Fibroblast of villous mesenchyme (primary cell): ENCODE measurements around the gene NOM1. TPM values are rescaled to one million over a fixed set of nuclear protein-coding genes. Genes with fewer than 3 reads are reported as not detected.

Source experiments
- DNase-seq: peaks from one replicate; pipeline ENCODE4 v3.0.0-alpha.2; 2010; ENCODE audit warnings: low read depth
- H3K4me3 ChIP-seq: 2 replicates; pipeline ENCODE4 v1.5.1; 2011; ENCODE audit warnings: low read depth, mild to moderate bottlenecking, low read length
- total RNA-seq: library from RNA; depleted of rRNA; stranded (reverse); fragments of >200 nt; gene quantifications from 2 replicates; pipeline ENCODE4 v1.2.3, GENCODE V29; 2012
- TF ChIP-seq, protein P1 (sequence below): IDR thresholded peaks from 2 replicates; pipeline ENCODE4 v1.5.1; 2012; ENCODE audit warnings: low read depth, mild to moderate bottlenecking, low read length; ENCODE audit not compliant: insufficient read depth

The NOM1 gene
- total RNA-seq, 1 donor, result 19.0 TPM

DNA sequence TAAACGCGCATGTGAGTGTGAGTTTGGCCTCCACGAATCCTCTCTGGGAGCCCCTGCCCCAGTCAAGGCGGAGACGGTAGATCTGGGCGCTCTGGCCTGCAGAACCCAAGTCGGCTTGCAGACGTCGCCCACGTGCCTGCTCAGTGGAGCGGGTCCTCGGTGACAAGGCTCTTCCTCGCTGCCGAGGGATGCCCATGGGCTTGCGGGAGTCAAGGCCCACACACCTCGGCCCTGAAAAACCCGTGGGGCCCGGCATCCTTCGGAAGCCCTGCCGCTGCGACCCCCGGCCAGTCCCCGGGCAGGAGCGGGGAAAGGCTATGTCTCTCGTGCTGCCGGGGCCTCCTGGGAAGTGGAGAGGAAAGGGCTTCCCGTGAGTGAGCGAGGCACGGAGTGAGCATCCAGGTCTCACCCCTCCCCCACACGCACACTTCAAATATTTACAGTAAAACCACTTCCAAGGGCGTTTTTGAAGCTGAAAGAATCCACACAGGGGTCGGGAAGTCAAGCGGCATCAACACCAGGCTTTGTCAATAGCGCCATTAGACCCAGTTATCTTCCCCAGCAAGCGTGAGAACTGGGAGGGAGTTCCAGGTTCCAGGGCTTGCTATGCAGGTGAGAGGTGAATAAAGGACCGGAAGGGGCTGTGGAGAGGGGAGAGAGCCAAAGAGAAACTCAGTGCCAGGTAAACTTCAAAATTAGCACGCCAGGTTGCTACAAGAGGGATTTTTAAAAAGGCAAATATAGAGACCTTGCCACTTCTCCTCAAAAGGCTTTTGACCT lies 62.0 kb downstream of the NOM1 start:
- DNase-seq, result no peak
- H3K4me3 ChIP-seq, result peak overlapping the region; percentile 51
- TF ChIP-seq, protein P1, sequence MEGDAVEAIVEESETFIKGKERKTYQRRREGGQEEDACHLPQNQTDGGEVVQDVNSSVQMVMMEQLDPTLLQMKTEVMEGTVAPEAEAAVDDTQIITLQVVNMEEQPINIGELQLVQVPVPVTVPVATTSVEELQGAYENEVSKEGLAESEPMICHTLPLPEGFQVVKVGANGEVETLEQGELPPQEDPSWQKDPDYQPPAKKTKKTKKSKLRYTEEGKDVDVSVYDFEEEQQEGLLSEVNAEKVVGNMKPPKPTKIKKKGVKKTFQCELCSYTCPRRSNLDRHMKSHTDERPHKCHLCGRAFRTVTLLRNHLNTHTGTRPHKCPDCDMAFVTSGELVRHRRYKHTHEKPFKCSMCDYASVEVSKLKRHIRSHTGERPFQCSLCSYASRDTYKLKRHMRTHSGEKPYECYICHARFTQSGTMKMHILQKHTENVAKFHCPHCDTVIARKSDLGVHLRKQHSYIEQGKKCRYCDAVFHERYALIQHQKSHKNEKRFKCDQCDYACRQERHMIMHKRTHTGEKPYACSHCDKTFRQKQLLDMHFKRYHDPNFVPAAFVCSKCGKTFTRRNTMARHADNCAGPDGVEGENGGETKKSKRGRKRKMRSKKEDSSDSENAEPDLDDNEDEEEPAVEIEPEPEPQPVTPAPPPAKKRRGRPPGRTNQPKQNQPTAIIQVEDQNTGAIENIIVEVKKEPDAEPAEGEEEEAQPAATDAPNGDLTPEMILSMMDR, result no peak

- no peak for DNase-seq
- no peak overlapping the region for H3K4me3 ChIP-seq
- TF ChIP-seq, protein P1, result no peak
Measured at GRCh38 chr7:157012113-157012547, 62.6 kb downstream of the NOM1 start.

DNA sequence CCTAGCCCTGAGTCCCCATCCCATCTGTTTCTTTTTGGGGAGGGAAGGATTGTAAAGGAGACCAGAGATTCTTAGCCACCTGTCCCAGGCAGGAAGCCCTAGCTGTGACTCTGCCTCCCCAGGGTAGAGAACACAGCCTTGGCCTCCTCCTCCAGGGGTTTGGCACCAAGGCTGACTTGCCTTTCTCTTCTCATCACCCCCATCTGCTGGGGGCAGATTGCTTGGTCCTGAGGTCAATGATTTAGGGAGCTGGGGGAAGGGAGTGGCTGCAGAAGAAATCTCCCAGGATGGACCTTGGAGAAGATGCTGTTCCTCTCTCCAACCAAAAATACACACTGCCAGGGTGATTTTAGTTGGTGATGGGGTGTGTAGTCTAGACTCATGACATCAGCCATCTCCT lies 63.6 kb downstream of the NOM1 start:
- DNase-seq, result no peak
- TF ChIP-seq, protein P1, result no peak
- H3K4me3 ChIP-seq, result no peak overlapping the region

DNA sequence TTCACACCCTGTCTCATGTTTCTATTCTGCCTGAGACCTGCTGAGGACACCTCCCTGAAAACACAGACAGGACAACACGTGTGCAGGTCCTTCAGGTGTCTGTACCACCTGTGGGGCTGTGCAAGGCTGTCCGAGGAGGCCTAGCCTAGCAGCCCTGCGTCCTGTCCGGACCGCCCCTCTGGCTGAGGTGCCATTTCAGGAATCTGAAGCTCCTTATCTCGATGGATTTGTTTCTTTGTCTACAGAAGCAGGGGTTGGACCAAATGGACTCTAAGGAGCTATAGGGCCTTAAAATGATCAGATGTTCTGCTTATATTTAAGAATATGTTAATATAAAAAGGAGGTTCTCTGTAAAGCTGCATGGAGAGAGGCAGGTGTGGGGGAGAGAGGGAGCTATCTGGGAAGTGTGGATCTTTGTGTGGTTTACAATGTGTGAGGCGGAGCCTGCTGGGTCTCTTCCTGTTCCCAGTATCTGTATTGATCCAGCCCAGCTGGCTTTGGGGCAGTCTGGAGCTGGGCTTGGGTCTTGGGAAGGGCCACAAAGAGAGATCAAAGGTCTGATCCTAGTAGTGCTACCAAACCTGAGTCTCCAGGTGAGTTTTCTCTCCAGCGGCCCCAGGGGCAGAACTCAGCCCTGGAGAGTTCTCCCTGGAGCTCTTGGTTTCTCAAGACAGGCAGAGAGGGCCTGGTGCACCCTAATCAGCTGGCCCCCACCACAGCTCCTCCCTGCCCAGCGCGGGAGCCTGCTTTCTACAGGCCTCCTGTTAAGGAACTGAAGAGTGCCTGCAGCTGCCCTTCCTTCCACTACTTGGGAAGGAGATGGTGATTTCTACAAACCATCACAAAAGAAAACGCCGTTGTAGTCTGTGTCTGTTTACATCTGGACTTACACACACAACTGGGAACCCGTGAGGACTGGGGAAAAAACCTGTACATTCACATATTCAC lies 64.4 kb downstream of the NOM1 start:
- TF ChIP-seq, protein P1, result no peak
- no peak overlapping the region for H3K4me3 ChIP-seq
- DNase-seq, result no peak

DNA sequence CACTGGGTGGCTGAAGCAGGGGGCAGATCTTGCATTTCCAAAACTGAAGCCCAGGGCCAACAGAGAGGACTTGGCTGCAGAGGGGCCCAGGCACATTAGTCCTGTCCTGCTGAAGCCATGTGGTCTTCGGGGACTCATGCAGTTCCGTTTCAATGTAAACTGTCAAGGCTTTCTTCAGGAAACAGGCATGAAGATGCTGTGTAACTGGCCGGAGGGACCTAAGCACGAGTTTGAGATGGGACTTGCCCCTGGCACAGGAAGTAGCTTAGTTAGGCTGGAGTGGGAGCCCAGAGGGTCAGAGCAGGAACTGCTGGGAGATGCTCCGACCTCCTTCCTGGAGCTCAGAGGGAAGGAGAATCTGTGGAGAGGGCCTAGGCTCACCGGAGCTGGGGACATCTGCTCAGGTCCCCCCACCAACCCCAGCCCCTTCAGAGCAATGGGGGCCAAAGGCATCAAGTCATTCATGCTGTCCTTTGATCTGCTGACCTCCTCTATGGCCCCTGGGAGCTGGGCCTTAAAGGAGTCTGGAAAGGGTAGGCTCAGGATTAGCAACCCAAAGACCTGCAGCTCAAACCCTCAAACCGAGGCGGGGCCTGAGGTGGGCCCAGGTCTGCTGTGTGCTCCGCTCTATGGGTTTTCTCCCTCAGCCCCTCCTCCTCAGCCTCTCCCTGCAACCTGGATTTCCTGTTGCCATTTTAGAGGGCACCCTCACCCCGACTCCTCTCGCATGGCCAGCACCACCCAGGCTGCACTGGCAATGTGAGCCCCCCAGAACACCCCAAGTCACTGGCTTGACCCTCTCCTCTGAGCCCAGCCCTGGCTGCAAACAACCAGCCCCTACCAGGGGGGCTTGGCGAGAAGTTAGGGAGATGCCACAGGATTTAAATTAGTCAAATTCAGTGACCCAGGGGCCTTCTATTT lies 65.4 kb downstream of the NOM1 start:
- no peak overlapping the region for H3K4me3 ChIP-seq
- TF ChIP-seq, protein P1, result no peak
- no peak for DNase-seq

- no peak for DNase-seq
Measured at GRCh38 chr7:157016024-157016351, 66.5 kb downstream of the NOM1 start.

More at GRCh38 chr7:157016024-157016351, 66.5 kb downstream of the NOM1 start:
- H3K4me3 ChIP-seq, result no peak overlapping the region
- TF ChIP-seq, protein P1, result no peak
